ENCODE data around the gene NTN5.
A peak's percentile ranks its signal among the peaks of the same experiment; 100 is the strongest.
"Not testable (repeated sequence)": the region's sequence is repeated elsewhere in the genome, so short reads cannot be mapped to it uniquely, and the experiment has no call there.

The NTN5 gene

GRCh38 chr19:48668332-48668731, 4.5 kb downstream of the NTN5 start:
- no peak overlapping the region for H3K27ac Mint-ChIP-seq
- no peaks in the 10 kb centered on the region for H3K4me1 Mint-ChIP-seq (ENCODE audit: low read depth)
- H3K36me3 Mint-ChIP-seq (ENCODE audit: low read depth): no peaks in the 10 kb centered on the region
- H3K4me3 Mint-ChIP-seq: no peak overlapping the region
- no peaks in the 10 kb centered on the region for H3K27me3 Mint-ChIP-seq
- no peaks in the 10 kb centered on the region for H3K9me3 Mint-ChIP-seq

- Mint-ChIP-seq H3K4me1 (ENCODE audit: low read depth) (peaks cover 6% of the 10 kb centered on the region), H3K27ac (no peak overlapping the region), H3K36me3 (ENCODE audit: low read depth) (no peaks in the 10 kb centered on the region), H3K27me3 (no peaks in the 10 kb centered on the region), H3K9me3 (no peaks in the 10 kb centered on the region), H3K4me3 (no peak overlapping the region)
Measured at GRCh38 chr19:48665786-48666185, 7.0 kb downstream of the NTN5 start.

GRCh38 chr19:48664476-48664875, 8.3 kb downstream of the NTN5 start:
- no peaks in the 10 kb centered on the region for H3K9me3 Mint-ChIP-seq
- no peak overlapping the region for H3K4me3 Mint-ChIP-seq
- H3K27me3 Mint-ChIP-seq: no peaks in the 10 kb centered on the region
- no peak overlapping the region for H3K27ac Mint-ChIP-seq
- no peaks in the 10 kb centered on the region for H3K36me3 Mint-ChIP-seq (ENCODE audit: low read depth)
- peaks cover 9% of the 10 kb centered on the region for H3K4me1 Mint-ChIP-seq (ENCODE audit: low read depth)

- Mint-ChIP-seq H3K9me3 (no peaks in the 10 kb centered on the region), H3K27ac (no peak overlapping the region), H3K36me3 (ENCODE audit: low read depth) (no peaks in the 10 kb centered on the region), H3K4me1 (ENCODE audit: low read depth) (peaks cover 9% of the 10 kb centered on the region), H3K27me3 (no peaks in the 10 kb centered on the region), H3K4me3 (no peak overlapping the region)
Measured at GRCh38 chr19:48663667-48664066, 9.2 kb downstream of the NTN5 start.

GRCh38 chr19:48661711-48662090, 11.1 kb downstream of the NTN5 start:
- no peak overlapping the region for H3K27ac Mint-ChIP-seq
- H3K27me3 Mint-ChIP-seq: no peaks in the 10 kb centered on the region
- no peaks in the 10 kb centered on the region for H3K36me3 Mint-ChIP-seq (ENCODE audit: low read depth)
- H3K4me1 Mint-ChIP-seq (ENCODE audit: low read depth): peaks cover 11% of the 10 kb centered on the region
- no peaks in the 10 kb centered on the region for H3K9me3 Mint-ChIP-seq
- H3K4me3 Mint-ChIP-seq: no peak overlapping the region

- peak overlapping the region; percentile 64 for H3K4me3 Mint-ChIP-seq
- no peaks in the 10 kb centered on the region for H3K27me3 Mint-ChIP-seq
- H3K4me1 Mint-ChIP-seq (ENCODE audit: low read depth): peaks cover 12% of the 10 kb centered on the region
- H3K9me3 Mint-ChIP-seq: no peaks in the 10 kb centered on the region
- peak overlapping the region; percentile 95 for H3K27ac Mint-ChIP-seq
- no peaks in the 10 kb centered on the region for H3K36me3 Mint-ChIP-seq (ENCODE audit: low read depth)
Measured at GRCh38 chr19:48660852-48661710, 11.7 kb downstream of the NTN5 start.

- Mint-ChIP-seq H3K27ac (no peak overlapping the region), H3K9me3 (no peaks in the 10 kb centered on the region), H3K27me3 (no peaks in the 10 kb centered on the region), H3K36me3 (ENCODE audit: low read depth) (no peaks in the 10 kb centered on the region), H3K4me3 (no peak overlapping the region), H3K4me1 (ENCODE audit: low read depth) (peaks cover 12% of the 10 kb centered on the region)
Measured at GRCh38 chr19:48659768-48660167, 13.0 kb downstream of the NTN5 start.

GRCh38 chr19:48658483-48658882, 14.3 kb downstream of the NTN5 start:
- Mint-ChIP-seq H3K27me3 (no peaks in the 10 kb centered on the region), H3K4me1 (ENCODE audit: low read depth) (peaks cover 12% of the 10 kb centered on the region), H3K27ac (no peak overlapping the region), H3K36me3 (ENCODE audit: low read depth) (no peaks in the 10 kb centered on the region), H3K4me3 (no peak overlapping the region), H3K9me3 (no peaks in the 10 kb centered on the region)

- peaks cover 12% of the 10 kb centered on the region for H3K4me1 Mint-ChIP-seq (ENCODE audit: low read depth)
- H3K36me3 Mint-ChIP-seq (ENCODE audit: low read depth); H3K9me3 Mint-ChIP-seq; H3K4me3 Mint-ChIP-seq; H3K27me3 Mint-ChIP-seq; H3K27ac Mint-ChIP-seq: not testable (repeated sequence)
Measured at GRCh38 chr19:48657828-48658227, 15.0 kb downstream of the NTN5 start.

- H3K4me1 Mint-ChIP-seq (ENCODE audit: low read depth): peaks cover 16% of the 10 kb centered on the region
- H3K27ac Mint-ChIP-seq: no peak overlapping the region
- no peaks in the 10 kb centered on the region for H3K9me3 Mint-ChIP-seq
- H3K4me3 Mint-ChIP-seq: no peak overlapping the region
- H3K36me3 Mint-ChIP-seq (ENCODE audit: low read depth): no peaks in the 10 kb centered on the region
- no peaks in the 10 kb centered on the region for H3K27me3 Mint-ChIP-seq
Measured at GRCh38 chr19:48656840-48657474, 15.9 kb downstream of the NTN5 start.

- Mint-ChIP-seq H3K27me3 (no peaks in the 10 kb centered on the region), H3K9me3 (no peaks in the 10 kb centered on the region), H3K27ac (no peak overlapping the region), H3K36me3 (ENCODE audit: low read depth) (no peaks in the 10 kb centered on the region), H3K4me1 (ENCODE audit: low read depth) (peaks cover 10% of the 10 kb centered on the region), H3K4me3 (no peak overlapping the region)
Measured at GRCh38 chr19:48654299-48655059, 18.3 kb downstream of the NTN5 start.

GRCh38 chr19:48651683-48652048, 21.2 kb downstream of the NTN5 start:
- Mint-ChIP-seq H3K9me3 (no peaks in the 10 kb centered on the region), H3K27ac (no peak overlapping the region), H3K36me3 (ENCODE audit: low read depth) (no peaks in the 10 kb centered on the region), H3K4me3 (no peak overlapping the region), H3K4me1 (ENCODE audit: low read depth) (peaks cover 24% of the 10 kb centered on the region), H3K27me3 (no peaks in the 10 kb centered on the region)

- H3K9me3 Mint-ChIP-seq: no peaks in the 10 kb centered on the region
- peaks cover 26% of the 10 kb centered on the region for H3K4me1 Mint-ChIP-seq (ENCODE audit: low read depth)
- peak overlapping the region; percentile 13 for H3K27ac Mint-ChIP-seq
- H3K27me3 Mint-ChIP-seq: no peaks in the 10 kb centered on the region
- H3K36me3 Mint-ChIP-seq (ENCODE audit: low read depth): no peaks in the 10 kb centered on the region
- H3K4me3 Mint-ChIP-seq: no peak overlapping the region
Measured at GRCh38 chr19:48650974-48651682, 21.7 kb downstream of the NTN5 start.

GRCh38 chr19:48648134-48648533, 24.7 kb downstream of the NTN5 start:
- H3K27ac Mint-ChIP-seq: no peak overlapping the region
- H3K27me3 Mint-ChIP-seq: no peaks in the 10 kb centered on the region
- no peak overlapping the region for H3K4me3 Mint-ChIP-seq
- H3K36me3 Mint-ChIP-seq (ENCODE audit: low read depth): no peaks in the 10 kb centered on the region
- H3K4me1 Mint-ChIP-seq (ENCODE audit: low read depth): peaks cover 44% of the 10 kb centered on the region
- H3K9me3 Mint-ChIP-seq: no peaks in the 10 kb centered on the region
